Activated CD4-positive, alpha-beta T cell treated with anti-CD3 and anti-CD28 coated beads, Interleukin-2, amount 50 U/mL, for 4 hours (primary cell): Measurements from ENCODE around the gene MUCL3.
"Not testable (repeated sequence)": the region's sequence is repeated elsewhere in the genome, so short reads cannot be mapped to it uniquely, and the experiment has no call there.

Experiments used
- DNase-seq, 2 experiments: peaks; one replicate each; pipeline ENCODE4 v3.0.0-alpha.2; 2020

Gene MUCL3

DNA sequence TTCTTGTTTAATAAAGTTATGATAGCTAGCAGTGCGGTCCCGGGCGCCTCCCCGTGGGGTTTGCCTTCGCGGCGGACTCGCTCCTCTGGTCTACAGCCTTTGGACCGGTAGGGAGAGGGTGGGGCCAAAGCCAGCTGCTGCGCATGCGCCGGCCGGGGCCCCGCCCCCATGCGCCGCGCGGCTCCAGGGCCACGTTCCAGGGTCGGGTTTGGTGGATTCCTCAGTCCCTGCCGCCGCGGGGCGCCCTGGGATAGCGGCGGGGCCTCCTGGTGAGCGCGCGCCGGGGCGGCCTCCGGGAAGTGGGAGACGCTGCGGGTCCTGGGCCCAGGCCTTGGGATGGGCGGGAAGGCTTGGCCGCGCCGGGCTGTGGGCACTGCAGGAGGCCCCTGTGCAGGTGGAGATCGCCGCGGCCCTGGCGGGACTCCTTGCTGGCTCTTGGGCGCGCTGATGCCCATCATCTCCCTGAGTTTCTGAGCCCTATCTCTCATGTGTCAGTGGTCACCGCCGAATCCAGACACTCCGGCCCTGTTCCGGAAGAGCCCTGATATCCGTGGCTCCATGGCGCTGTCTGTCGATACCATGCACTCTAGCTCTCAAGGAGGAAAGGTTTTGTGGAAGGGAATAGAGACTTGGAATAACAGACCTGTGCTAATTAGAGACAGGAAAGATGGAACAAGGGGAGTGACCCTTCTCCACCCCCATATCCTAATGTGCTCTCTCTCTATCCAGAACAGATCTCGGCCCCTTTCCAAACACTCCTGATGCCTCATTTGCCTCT, 26.5 kb upstream of the MUCL3 start, which contains the start of gene VARS2:
TSS of gene VARS2 (plus strand) at position 163 of the 778 bp plus-strand sequence. CDS start at position 762, 599 bp downstream.
- peak; percentile 75 for DNase-seq

DNA sequence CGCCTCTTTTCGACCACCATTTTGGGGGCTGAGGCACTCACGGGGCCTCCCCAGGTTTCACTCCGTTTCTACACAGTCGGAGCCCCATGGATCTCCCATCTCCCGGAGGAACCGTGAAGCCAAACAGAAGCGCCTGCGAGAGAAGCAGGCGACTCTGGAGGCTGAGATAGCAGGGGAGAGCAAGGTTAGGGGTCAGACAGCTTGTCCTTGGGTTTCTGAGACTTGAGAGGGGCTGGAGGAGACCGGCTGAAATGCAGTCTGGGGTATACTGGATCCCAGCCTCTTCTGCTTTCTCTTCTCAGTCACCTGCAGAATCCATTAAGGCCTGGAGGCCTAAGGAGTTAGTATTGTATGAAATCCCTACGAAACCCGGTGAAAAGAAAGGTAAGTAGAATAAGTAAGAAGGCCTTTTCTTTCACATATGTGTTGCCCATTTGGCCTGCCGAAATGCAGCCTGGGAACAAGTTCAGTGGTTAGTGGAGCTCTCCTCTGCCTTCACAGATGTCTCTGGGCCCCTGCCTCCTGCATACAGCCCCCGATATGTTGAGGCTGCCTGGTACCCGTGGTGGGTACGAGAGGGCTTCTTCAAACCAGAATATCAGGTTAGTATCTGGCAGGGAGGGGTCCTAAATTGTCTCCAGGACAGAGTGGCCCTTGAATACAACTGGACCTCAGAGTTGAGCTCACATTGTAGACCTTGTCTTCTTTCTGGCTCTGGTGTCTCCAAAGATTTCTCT, 25.8 kb upstream of the MUCL3 start:
- DNase-seq = no peak

DNA sequence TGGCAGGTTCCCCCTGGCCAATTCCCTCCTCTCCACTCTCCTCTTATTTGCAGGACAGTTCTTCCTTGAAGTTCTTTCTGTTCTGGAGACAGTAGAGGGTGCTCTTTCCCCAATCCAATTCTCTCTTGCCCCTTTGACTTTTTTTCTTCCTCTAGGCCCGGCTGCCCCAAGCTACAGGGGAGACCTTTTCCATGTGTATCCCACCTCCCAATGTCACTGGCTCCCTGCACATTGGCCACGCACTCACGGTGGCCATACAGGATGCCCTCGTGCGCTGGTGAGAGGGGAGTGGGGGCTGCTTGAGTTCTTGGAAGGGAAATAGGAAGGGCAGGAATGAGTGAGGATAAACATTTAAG, 25.2 kb upstream of the MUCL3 start:
- no peak for DNase-seq

DNA sequence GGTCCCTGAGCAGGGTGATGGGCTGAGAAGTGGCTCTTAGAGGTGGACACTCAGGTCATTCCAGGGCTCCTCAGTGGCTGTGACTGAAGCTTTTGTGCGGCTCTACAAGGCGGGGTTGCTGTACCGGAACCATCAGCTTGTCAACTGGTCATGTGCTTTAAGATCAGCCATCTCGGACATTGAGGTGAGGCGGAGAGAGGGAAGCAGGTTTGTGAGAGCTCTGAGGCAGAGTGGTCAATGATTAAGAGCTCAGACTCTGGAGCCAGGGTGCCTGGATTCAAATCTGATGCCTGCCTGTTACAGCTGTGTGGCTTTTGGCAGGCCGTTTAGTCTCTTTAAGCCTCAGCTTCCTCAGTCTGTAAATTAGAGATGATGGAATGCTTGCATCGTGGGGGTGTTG, 23.7 kb upstream of the MUCL3 start:
- DNase-seq = no peak

DNA sequence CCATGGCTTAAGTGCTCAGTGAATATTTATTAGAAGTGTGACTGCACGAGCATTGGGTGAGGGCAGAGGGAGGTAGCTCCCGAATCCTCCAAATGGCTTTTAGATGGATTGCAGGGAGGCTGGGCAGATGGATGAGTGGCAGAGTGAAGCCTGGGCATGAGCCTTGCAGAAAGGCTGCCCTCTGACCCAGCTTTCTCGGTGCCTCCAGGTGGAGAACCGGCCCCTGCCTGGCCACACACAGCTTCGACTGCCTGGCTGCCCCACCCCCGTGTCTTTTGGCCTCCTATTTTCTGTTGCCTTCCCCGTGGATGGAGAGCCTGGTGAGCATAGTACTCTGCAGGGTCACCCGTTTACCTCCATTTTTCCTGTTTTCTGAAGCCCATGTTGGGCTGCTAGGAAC, 23.3 kb upstream of the MUCL3 start:
- no peak for DNase-seq

DNA sequence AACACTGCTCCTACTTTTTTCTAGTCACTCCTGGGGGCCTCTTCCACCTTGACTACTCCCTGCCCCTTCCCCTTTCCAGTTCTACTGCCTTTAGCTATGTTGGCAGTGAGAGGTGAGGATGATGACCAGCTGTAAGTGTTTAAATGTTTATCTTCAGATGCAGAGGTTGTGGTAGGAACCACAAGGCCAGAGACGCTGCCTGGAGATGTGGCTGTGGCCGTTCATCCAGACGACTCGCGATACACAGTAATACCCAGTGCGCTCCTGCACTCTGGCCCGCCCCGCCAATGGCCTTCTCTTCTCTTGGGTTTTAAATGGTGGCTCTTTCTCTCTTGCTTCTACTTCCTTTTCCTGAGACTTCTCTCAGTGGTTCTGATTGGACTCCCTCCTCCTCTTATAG, 22.1 kb upstream of the MUCL3 start:
- DNase-seq = no peak

DNA sequence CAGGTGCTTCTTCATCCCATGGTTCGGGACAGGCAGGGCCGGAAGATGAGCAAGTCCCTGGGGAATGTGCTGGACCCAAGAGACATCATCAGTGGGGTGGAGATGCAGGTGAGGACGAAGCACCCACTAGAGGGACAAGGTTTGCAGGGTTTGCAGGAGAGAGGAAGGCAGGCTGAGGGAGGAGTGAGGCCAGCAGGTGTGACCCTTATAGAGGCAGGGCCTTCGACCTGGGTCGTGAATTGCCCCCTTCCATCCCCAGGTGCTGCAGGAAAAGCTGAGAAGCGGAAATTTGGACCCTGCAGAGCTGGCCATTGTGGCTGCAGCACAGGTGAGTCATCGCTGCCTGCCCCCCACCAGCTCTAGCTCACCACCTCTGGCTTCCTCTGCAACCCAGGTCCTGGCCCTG, 18.3 kb upstream of the MUCL3 start:
- DNase-seq = no peak

DNA sequence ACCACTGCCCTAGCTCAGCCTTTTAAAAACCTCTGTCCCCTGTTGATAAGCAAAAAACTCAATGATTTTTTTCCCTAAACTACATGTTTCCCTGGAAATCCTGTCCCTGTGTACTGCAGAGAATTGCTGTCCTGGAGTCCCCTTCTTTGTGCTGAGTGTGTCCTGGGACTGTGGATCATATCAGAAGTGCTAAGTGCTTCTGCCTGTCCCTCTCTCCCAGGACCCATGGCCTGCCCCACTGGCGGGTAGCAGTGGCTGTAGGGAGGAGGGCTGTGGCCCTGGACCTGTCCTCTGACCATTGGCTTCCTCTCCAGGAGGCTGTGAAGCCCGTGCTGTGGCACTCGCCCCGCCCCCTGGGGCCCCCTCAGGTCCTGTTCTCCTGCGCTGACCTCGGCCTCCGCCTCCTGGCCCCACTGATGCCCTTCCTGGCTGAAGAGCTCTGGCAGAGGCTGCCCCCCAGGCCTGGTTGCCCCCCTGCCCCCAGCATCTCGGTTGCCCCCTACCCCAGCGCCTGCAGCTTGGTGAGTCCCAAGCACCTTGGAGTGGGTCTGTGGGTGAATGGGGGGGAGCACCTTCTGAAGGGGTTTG, 16.6 kb upstream of the MUCL3 start:
- DNase-seq = not testable (repeated sequence)

DNA sequence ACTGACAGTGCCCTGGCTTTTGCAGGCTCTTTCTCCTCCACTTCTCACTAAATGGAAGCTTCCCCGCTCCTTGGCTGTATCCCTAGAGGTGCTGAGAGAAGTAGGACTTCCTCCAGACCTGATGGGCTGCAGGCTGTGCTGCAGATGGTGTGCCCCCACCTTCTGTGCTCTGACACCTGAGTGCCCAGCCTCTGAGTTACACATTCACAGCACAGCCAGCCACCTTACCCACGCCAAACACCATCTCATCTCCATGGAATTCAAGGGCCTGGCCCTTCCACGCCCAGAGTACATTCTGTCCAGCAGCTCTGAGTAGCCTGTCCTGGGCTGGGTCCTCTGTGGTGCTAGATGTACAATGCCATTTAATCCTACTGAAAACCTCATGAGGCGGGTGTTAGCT, 14.1 kb upstream of the MUCL3 start:
- no peak for DNase-seq

DNA sequence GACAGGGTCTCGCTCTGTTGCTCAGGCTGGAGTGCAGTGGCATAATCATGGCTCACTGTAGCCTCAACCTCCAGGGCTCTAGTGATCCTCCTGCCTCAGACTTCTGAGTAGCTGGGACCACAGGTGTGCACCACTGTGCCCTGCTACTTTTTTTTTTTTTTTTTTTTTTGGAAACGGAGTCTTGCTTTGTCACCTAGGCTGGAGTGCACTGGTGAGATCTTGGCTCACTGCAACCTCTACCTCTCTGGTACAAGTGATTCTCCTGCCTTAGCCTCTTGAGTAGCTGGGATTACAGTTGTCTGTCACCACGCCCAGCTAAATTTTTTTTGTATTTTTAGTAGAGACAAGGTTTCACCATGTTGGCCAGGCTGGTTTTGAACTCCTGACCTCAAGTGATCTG, 13.7 kb upstream of the MUCL3 start:
- DNase-seq = not testable (repeated sequence)

DNA sequence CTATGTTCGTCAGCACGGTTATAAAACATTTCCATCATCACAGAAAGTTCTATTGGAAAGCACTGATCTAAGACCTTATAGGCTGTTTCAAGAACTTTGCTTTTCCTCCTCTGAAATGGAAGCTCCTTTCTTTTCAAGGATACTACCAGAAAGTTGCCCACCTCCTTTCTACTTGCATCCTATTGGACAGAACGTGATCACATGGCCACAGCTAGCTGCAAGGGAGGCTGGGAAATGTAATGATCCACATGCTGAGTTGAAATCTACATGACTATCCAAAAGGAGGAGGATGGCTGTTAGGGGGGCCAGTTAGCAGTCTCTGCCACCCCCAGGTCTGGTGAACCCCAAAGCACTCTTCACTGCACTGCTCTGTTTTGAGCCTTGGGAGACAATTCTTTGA, 12.1 kb upstream of the MUCL3 start:
- DNase-seq = no peak

DNA sequence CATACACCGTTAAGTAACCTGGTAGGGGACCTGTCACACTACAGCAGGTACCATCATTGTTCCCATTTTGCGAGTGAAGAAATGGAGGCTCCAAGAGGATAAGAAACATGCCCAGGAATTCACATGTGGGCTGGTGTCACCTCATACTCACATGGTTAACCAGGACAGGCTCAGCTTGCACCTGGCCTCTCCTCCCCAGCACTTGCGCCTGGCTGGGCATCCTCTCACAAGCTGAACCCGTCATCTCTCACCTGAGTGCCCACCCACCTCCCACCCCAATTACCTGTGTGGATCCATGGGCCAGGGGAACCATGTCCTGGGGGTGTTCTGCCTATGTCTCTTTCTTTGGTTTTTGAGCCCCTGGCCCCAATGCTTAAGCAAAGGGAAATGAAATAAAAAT, 10.3 kb upstream of the MUCL3 start:
- DNase-seq = no peak

DNA sequence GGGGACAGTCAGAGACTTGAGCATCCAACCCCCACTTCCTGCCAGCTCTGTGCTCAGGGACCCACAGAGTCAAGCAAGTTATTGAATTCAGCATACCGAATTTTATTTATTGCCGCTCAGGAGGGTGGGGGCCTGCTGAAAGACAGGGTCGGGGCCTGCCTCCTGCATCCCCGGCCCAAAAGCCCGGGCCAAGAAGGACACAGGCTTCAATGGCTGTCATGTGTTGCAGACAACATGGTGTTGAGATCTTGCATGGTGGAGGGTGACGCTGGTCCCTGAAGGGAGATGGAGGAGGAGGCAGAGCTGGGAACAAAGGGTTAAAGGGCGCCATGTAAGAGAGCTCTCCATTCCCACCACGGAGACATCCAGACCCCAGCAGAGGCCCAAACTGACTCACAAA, 9.5 kb upstream of the MUCL3 start:
- no peak for DNase-seq

DNA sequence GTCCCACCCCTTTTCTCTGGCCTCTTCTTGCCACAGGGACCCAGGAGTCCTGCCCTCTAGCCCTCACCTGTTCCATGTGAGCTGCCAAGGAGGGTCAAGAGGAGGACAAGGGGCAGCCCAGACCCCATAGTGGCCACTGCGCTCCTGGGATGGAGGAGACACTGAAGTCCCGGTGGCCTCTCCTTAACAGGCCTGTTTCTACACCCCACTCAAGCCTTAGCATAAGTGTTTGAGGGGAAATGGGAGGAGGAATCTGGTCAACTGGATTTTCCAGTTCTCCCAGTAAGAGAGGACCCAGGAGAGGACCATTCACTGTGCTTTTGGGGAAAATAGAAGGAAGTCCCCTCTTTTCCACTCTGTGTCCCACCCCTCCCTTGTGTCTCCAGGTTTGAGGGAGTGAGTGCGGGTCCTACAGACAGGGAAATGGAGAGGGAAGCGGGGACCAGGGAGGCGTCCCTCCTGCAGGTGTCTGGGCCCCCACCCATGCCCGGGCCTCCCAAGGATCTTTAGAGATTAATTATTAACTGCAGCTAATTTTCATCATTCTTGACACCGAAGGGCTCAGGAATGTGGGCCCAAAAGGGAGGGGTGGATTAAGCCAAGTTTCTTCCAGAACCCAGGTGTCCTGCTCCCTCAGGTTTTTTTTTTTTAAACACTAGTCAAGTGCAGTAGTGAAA, 8.7 kb upstream of the MUCL3 start, which contains the start of gene SFTA2:
TSS of gene SFTA2 (minus strand) at position 202 of the 677 bp plus-strand sequence. CDS start at position 128, 74 bp downstream.
- DNase-seq = no peak

DNA sequence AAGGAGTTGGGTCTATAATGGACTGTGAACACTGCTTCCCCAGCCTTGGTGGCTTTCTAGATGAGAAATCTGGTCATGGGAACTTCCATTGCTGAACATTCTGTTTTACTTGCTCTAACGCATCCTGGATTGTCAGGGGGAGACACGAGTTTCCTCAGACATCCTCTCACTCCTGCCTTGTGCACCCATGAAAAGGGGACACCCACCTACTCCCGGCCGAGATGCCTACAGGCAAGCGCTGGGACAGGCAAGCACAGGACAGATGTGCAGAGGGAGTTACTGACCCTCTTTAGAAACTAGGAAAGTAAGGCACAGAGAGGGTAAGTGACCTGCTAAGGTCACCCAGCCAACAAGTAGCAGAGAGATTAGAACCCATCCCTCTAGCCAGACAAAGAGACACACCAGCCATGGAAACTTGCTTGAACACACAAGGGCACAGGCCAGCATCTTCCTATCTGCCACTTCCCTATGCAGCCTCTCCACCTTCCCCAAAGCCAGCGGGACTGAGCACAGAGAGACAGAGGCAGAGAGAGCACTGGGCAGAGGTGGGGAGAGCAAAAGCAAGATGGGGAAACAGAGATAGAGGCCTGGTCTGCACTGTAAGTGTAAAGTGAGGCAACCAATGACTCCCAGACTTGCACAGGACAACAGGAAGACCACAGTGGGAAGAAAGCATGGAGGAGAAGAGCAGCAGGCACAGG, 8.0 kb upstream of the MUCL3 start:
- no peak for DNase-seq

DNA sequence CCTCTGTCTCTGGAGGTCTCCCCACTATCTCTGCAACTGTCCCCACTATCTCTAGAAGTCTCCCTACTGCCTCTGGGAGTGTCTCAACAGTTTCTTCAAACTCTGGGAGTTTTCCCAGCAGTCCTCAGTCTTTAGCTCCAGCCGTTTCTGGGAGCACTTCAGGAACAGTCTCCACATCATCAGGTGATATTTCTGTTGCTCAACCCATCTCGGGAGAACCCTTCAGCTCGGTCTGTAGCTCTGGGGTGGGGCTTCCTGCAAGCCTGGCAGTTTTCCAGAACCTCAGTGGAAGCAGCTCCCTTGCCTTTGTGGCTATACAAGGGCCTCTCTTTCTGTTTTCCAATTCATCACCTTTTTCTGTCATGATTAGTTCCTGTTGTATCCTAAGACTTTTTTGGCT, 5.8 kb upstream of the MUCL3 start:
- no peak for DNase-seq

DNA sequence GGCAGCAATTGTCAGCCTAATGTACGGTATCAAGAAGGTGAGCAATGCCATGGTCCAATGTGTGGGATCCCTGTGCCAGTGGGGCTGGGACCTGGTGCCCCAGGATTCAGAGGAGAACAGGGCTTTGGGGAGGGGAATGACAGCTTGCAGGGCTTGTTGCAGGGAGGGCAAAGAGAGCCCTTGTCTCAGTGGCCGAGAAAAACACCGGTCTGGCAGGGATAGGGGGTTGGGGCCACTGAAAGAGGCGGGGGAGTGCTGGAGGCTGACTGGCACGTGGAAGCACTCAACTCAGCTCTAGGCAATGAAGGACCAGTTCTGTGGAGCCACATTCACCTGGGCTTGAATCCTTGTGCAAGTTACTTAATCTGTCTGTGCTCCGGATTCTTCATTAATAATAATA, 3.5 kb upstream of the MUCL3 start:
- no peak for DNase-seq

DNA sequence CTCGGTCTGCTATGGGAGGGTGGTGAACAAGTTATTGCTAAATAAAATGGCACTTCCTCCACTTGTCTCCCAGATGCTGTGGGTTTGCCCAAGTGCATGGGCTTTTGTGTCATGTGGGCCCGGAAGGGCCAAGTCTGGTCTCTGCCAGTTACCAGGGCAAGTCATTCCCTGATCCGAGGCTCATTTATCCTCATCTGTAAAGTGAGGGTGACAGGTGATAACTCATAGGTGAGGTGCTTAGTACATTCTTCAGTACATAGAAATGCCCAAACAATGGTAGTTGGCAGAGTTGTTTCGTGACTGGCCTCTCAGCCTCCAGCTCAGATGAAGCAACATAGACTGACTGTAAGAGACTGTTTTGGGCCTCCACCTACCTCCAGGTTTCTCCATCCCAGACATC, 2.0 kb upstream of the MUCL3 start:
- DNase-seq = no peak

DNA sequence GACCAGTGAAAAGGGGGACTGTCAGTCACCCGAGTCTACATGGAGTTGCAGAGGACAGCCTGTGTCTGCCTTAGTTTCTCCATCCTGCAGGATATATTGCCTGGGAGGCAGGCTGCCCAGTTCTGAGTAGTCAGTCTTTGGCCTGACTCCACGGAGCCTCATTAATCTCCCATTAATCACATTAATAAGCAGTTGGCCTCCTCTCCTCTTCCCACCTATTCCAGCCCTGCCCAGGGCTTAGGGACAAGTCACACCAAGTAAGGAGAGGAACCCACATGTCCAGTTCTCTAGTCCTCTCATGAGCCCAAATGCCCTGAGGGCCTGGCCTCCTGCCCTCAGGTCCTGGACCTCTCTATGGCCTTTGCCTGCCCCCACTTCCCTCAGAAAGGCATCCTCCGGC, 1.3 kb upstream of the MUCL3 start:
- no peak for DNase-seq

DNA sequence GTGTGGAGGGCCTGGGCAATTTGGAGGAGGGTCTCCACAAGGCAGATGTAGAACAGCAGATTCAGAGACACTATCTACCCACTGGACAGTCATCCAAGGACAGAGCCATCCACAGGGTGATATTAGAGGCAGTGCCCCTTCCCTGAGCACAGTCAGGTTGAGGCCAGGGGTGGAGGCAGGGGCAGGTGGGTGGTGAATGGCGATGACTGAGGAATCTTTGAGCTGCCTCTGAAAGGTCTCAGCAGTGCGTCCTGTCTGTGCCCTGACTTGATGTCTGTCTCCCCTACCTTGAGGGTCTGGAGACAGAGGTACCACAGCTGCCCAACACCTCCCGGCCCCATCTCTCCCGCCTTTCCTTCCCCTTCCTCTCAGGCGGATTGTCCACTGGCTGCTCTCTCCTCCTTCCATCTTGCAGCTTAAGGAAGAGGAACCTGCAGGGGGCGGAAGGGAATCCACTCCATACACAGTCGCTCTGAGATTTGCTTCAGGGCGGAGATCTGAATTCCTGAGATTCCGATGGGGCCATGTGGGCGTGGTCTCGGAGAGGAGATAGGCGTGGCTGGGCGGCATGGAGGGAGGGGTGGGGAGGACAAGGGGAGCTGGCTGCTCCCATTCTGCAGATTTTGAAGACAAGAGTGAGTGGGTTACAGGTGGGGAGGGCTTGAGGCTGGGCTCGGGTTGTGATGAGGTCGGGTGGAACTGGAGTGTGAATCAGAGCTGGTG, 1.7 kb downstream of the MUCL3 start:
- no peak for DNase-seq

DNA sequence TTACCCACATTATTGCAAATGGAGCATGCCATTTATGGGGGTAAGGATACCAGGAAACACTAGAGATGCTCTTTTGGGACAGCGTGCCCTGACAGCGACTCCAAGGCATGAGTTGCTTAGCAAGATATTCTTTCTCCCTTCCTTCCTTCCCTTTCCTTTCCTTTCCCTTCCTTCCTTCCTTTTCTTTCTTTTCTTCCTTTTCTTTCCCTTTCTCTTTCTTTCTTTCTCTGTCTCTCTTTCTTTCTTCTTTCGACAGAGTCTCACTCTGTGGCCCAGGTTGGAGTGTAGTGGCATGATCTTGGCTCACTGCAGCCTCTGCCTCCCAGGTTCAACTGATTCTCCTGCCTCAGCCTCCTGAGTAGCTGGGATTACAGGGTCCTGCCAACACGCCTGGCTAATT, 3.3 kb downstream of the MUCL3 start:
- DNase-seq = no peak

DNA sequence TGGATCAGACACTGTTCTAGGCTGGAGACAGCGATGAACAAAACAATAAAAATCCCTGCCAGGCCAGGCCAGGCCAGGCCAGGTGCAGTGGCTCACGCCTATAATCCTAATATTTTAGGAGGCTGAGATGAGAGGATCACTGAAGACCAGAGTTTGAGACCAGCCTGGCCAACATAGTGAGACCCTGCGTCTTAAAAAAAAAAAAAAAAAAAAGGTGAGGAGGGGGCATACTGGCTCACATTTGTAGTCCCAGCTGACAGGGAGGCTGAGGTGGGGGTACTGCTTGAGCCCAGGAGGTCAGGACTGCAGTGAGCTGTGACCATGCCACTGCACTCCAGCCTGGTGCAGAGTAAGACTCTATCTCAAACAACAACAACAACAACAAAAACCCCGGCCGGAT, 4.5 kb downstream of the MUCL3 start:
- no peak for DNase-seq
